Glomerular endothelial cell (primary cell): ENCODE results near the gene HEATR5B. TPM values are rescaled to one million over a fixed set of nuclear protein-coding genes. Genes with fewer than 3 reads are reported as not detected.
"Not testable (repeated sequence)": the region's sequence is repeated elsewhere in the genome, so short reads cannot be mapped to it uniquely, and the experiment has no call there.

Experiments used
- DNase-seq: peaks from one replicate; pipeline ENCODE4 v3.0.0-alpha.2; 2011; ENCODE audit warnings: low read depth, low spot score; ENCODE audit errors: extremely low read depth
- total RNA-seq: library from RNA; depleted of rRNA; stranded (reverse); fragments of >200 nt; gene quantifications from 2 replicates; pipeline ENCODE4 v1.2.3, GENCODE V29; 2015

HEATR5B gene
- total RNA-seq, 1 donor from 2014 or later: 21.1 TPM

- DNase-seq: no peak
Measured at GRCh38 chr2:37068686-37069085, 15.5 kb downstream of the HEATR5B start.

GRCh38 chr2:37061776-37062175 lies 22.4 kb downstream of the HEATR5B start:
- no peak for DNase-seq

- no peak for DNase-seq
Measured at GRCh38 chr2:37061013-37061711, 23.0 kb downstream of the HEATR5B start.

- no peak for DNase-seq
Measured at GRCh38 chr2:37060446-37060845, 23.7 kb downstream of the HEATR5B start.

- DNase-seq: no peak
Measured at GRCh38 chr2:37059841-37060240, 24.3 kb downstream of the HEATR5B start.

GRCh38 chr2:37052600-37053332 lies 31.4 kb downstream of the HEATR5B start:
- no peak for DNase-seq

GRCh38 chr2:37039580-37039979 lies 44.6 kb downstream of the HEATR5B start:
- DNase-seq: no peak

- no peak for DNase-seq
Measured at GRCh38 chr2:37037771-37038170, 46.4 kb downstream of the HEATR5B start.

- DNase-seq: no peak
Measured at GRCh38 chr2:37029758-37030157, 54.4 kb downstream of the HEATR5B start.

- no peak for DNase-seq
Measured at GRCh38 chr2:37026050-37026449, 58.1 kb downstream of the HEATR5B start.

- DNase-seq: no peak
Measured at GRCh38 chr2:37020887-37021796, 63.0 kb downstream of the HEATR5B start.

GRCh38 chr2:37020212-37020886 lies 63.8 kb downstream of the HEATR5B start:
- DNase-seq: no peak

GRCh38 chr2:37013315-37013641 lies 70.9 kb downstream of the HEATR5B start:
- no peak for DNase-seq

- no peak for DNase-seq
Measured at GRCh38 chr2:37011130-37011529, 73.0 kb downstream of the HEATR5B start.

GRCh38 chr2:37005118-37005868 lies 78.9 kb downstream of the HEATR5B start:
- DNase-seq: peak; percentile 10

- no peak for DNase-seq
Measured at GRCh38 chr2:37000988-37001556, 83.1 kb downstream of the HEATR5B start.

GRCh38 chr2:37000318-37000717 lies 83.9 kb downstream of the HEATR5B start:
- DNase-seq: no peak

- DNase-seq: not testable (repeated sequence)
Measured at GRCh38 chr2:36999416-36999815, 84.8 kb downstream of the HEATR5B start.

GRCh38 chr2:36993841-36994620 lies 90.1 kb downstream of the HEATR5B start:
- DNase-seq: no peak
